Measurements from ENCODE around the gene RPP21.
A peak's percentile ranks its signal among the peaks of the same experiment; 100 is the strongest.

Gene RPP21

GRCh38 chr6:30357678-30358540 is 13.0 kb downstream of the RPP21 start (continued):
- TF ChIP-seq ZNF600 (tag by site-specific recombination; IDR thresholded peaks at IDR 0.05) (peak; percentile 51; the same call in 1 of the 2 replicates), BCL11A (tag by site-specific recombination; IDR thresholded peaks at IDR 0.05; ENCODE audit: low read depth) (no peak), PRDM2 (tag by site-specific recombination; IDR thresholded peaks at IDR 0.05; ENCODE audit: borderline replicate concordance) (no peak), ZNF843 (tag by site-specific recombination; IDR thresholded peaks at IDR 0.05) (no peak), ZNF37A (tag by site-specific recombination; IDR thresholded peaks at IDR 0.05) (no peak), ZNF621 (tag by site-specific recombination; IDR thresholded peaks at IDR 0.05) (no peak), ZNF623 (tag by site-specific recombination; IDR thresholded peaks at IDR 0.05) (no peak), ZNF768 (tag by site-specific recombination; IDR thresholded peaks at IDR 0.05) (no peak), ZNF596 (tag by site-specific recombination; IDR thresholded peaks at IDR 0.05) (no peak), ZNF292 (tag by site-specific recombination; IDR thresholded peaks at IDR 0.05; ENCODE audit: borderline replicate concordance, low read depth) (no peak), ZNF501 (tag by site-specific recombination; IDR thresholded peaks at IDR 0.05) (no peak), ZNF23 (tag by site-specific recombination; IDR thresholded peaks at IDR 0.05; ENCODE audit: borderline replicate concordance) (no peak), ZNF549 (tag by site-specific recombination; IDR thresholded peaks at IDR 0.05) (no peak), GLI4 (tag by site-specific recombination; IDR thresholded peaks at IDR 0.05) (no peak), ZNF518A (tag by site-specific recombination; conservative IDR thresholded peaks at IDR 0.05; ENCODE audit: low read depth) (no peak), ZNF837 (tag by site-specific recombination; IDR thresholded peaks at IDR 0.05) (no peak), SETDB1 (IDR thresholded peaks at IDR 0.05; ENCODE audit: insufficient read length, low read length) (no peak), ZNF529 (tag by site-specific recombination; IDR thresholded peaks at IDR 0.05; ENCODE audit: insufficient replicate concordance) (no peak), ZNF561 (tag by site-specific recombination; IDR thresholded peaks at IDR 0.05; ENCODE audit: borderline replicate concordance) (0 out of 2 replicates have a peak, but pooled peaks have one; percentile 52), ZNF670 (tag by site-specific recombination; IDR thresholded peaks at IDR 0.05; ENCODE audit: low read depth) (no peak), ZNF707 (tag by site-specific recombination; IDR thresholded peaks at IDR 0.05) (no peak), ZNF785 (tag by site-specific recombination; IDR thresholded peaks at IDR 0.05) (no peak), KLF7 (tag by site-specific recombination; IDR thresholded peaks at IDR 0.05; ENCODE audit: borderline replicate concordance) (no peak), ZBTB10 (tag by site-specific recombination; IDR thresholded peaks at IDR 0.05) (peak; percentile 45; the same call in 1 of the 2 replicates), ZNF776 (tag by site-specific recombination; IDR thresholded peaks at IDR 0.05; ENCODE audit: borderline replicate concordance) (no peak), ZNF510 (tag by site-specific recombination; IDR thresholded peaks at IDR 0.05; ENCODE audit: insufficient replicate concordance) (no peak)
